ENCODE results near the gene PLK5. TPM values are rescaled to one million over a fixed set of nuclear protein-coding genes. Genes with fewer than 3 reads are reported as not detected.

Gene PLK5
- total and polyA plus RNA-seq, 2 of the 4 experiments (the other 2 are of a cell fraction) = not detected

DNA sequence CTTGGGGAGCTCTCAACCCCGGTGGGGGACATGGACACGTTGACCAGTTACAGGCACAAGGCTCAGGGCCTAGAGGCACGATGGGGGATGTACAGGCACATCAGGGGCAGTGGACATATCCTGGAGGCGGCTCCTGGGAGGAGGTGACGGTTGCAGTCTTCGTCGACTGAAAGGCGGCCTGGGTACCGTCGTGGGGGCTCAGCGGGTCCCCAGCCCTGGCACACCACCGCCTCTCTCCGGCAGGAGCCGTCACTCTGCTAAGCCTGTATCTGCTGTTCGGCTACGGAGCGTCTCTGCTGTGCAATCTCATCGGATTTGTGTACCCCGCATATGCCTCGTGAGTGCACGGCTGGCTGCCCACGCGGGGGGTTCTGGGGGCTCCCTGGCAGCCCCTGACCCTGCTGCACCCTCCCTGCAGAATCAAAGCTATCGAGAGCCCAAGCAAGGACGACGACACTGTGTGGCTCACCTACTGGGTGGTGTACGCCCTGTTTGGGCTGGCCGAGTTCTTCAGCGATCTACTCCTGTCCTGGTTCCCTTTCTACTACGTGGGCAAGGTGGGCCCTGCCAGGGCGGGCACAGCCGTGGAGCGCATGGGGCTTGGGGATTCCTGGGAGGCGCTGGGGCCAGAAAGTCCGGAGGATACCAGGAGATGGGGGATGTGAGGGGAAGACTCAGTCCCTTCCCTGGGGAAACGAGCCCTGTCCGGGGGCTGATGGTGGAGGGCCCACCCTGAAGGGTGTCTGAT lies 28.7 kb upstream of the PLK5 start:
- POLR2A ChIA-PET (ENCODE audit: unreplicated experiment) = no interaction called here

More for the DNA sequence above, 28.7 kb upstream of the PLK5 start:
- Histone ChIP-seq H3K9me3 (ENCODE audit: control insufficient read depth, insufficient read depth, low read length) (no peaks in the 10 kb centered on the region), H3K27ac (ENCODE audit: insufficient read depth, low read length) (no peak overlapping the region), H4K91ac (ENCODE audit: insufficient read depth, low read depth, low read length) (no peak overlapping the region), H3K27me3 (ENCODE audit: control insufficient read depth, insufficient read depth, low read length) (peaks cover 13% of the 10 kb centered on the region; the same call in 1 of the 2 replicates), H4K8ac (ENCODE audit: low read depth in 2 of 2, low read length in 2 of 2) (no peak overlapping the region), H3K18ac (ENCODE audit: low read depth, low read length) (no peak overlapping the region), H3K4ac (ENCODE audit: low read depth, low read length) (no peak overlapping the region), H3K36me3 (ENCODE audit: control insufficient read depth, insufficient read depth, low read length) (no peaks in the 10 kb centered on the region), H2BK120ac (ENCODE audit: low read depth, low read length) (no peak overlapping the region), H2AK5ac (ENCODE audit: low read depth, low read length) (no peak overlapping the region), H2AK9ac (replicated peaks; ENCODE audit: low read depth, low read length, poor library complexity) (no peak overlapping the region), H3K9ac (ENCODE audit: low read depth, low read length) (no peak overlapping the region), H2BK20ac (ENCODE audit: low read depth, low read length) (no peak overlapping the region), H2BK5ac (ENCODE audit: low read depth, low read length, poor library complexity, severe bottlenecking) (no peak overlapping the region), H3K79me1 (ENCODE audit: low read depth in 1 of 2, low read length in 2 of 2) (no peaks in the 10 kb centered on the region), H3K23ac (ENCODE audit: low read depth, low read length) (no peak overlapping the region), H2AFZ (replicated peaks; ENCODE audit: low read length, poor library complexity) (no peak overlapping the region), H4K20me1 (ENCODE audit: insufficient read depth, low read length) (peaks cover 3% of the 10 kb centered on the region; the same call in 1 of the 2 replicates), H3K9me1 (ENCODE audit: insufficient read depth, low read length) (no peaks in the 10 kb centered on the region), H2BK15ac (ENCODE audit: low read depth, low read length) (no peak overlapping the region), H3K4me1 (ENCODE audit: control insufficient read depth, insufficient read depth, low read length) (peaks cover 5% of the 10 kb centered on the region), H3K56ac (ENCODE audit: extremely low read depth, insufficient read depth, low read length) (no peak overlapping the region), H3K4me3 (ENCODE audit: insufficient read depth, low read depth, low read length) (no peak overlapping the region), H4K5ac (ENCODE audit: low read depth, low read length) (no peak overlapping the region), H3K4me2 (ENCODE audit: low read depth, low read length) (no peak overlapping the region), H3K14ac (replicated peaks; ENCODE audit: low read depth, low read length) (no peak overlapping the region)
- in situ Hi-C loops (cut with MboI; ENCODE audit: low sequenced_read_pairs) (no loop called here), intact Hi-C loops (cut with micrococcal nuclease) (no loop called here), dilution Hi-C loops (cut with HindIII; ENCODE audit: low sequenced_read_pairs, unreplicated experiment) (no loop called here)
- BruUV-seq (replicated peaks) = no TSS peak
- no peak for ATAC-seq (ENCODE audit: low read depth)
- WGBS, 2 experiments (ENCODE audit: extremely low coverage in 2 of 2, insufficient read length in 1 of 2) = 73% methylated on average over 26 of the region's 37 CpGs; no CpG with 5 or more reads in 1 of the 2 experiments
- CTCF ChIA-PET = no interaction called here
- DNase-seq = no peak
- TF ChIP-seq RAD21 (IDR thresholded peaks at IDR 0.05; ENCODE audit: low read length) = no peak

Data from IMR-90 (cell line).